ENCODE results near the gene MAST2.
"Not testable (repeated sequence)": the region's sequence is repeated elsewhere in the genome, so short reads cannot be mapped to it uniquely, and the experiment has no call there.

The MAST2 gene

GRCh38 chr1:45924736-45925135 is 121.3 kb downstream of the MAST2 start:
- Histone ChIP-seq H3K79me2 (ENCODE audit: control insufficient read depth, insufficient read depth, low read length, poor library complexity) (no peaks in the 10 kb centered on the region), H3K9ac (ENCODE audit: low read length) (no peak overlapping the region), H3K23ac (ENCODE audit: low read length) (no peak overlapping the region), H2BK5ac (ENCODE audit: low read depth, low read length, poor library complexity) (no peak overlapping the region), H3K4me2 (ENCODE audit: low read length) (no peak overlapping the region), H4K12ac (ENCODE audit: low read depth, low read length) (no peak overlapping the region), H2BK120ac (ENCODE audit: insufficient read depth, low read length, poor library complexity) (no peak overlapping the region), H4K91ac (ENCODE audit: low read depth, low read length) (no peak overlapping the region), H2AFZ (ENCODE audit: insufficient read depth, low read length, poor library complexity) (no peak overlapping the region), H3K27me3 (ENCODE audit: insufficient read depth, low read length) (no peaks in the 10 kb centered on the region), H2BK12ac (ENCODE audit: low read length) (no peak overlapping the region), H3K4me1 (ENCODE audit: control insufficient read depth in 1 of 2, insufficient read depth in 2 of 2, low read length in 2 of 2) (peaks cover 0 to 12% of the 10 kb centered on the region in 2 experiments), H3K27ac (ENCODE audit: low read depth, low read length) (no peak overlapping the region), H2AK5ac (ENCODE audit: low read length) (no peak overlapping the region), H4K8ac (ENCODE audit: low read depth, low read length) (no peak overlapping the region), H3K4ac (ENCODE audit: low read depth, low read length) (no peak overlapping the region), H3K9me3 (ENCODE audit: insufficient read depth, low read depth, low read length) (no peaks in the 10 kb centered on the region), H3K18ac (ENCODE audit: low read length) (no peak overlapping the region), H3K4me3 (ENCODE audit: low read depth, low read length) (no peak overlapping the region), H3K79me1 (ENCODE audit: low read length) (no peaks in the 10 kb centered on the region), H3K14ac (ENCODE audit: low read length) (no peak overlapping the region), H3K36me3 (ENCODE audit: control insufficient read depth in 1 of 2, insufficient read depth in 2 of 2, low read length in 2 of 2) (no peaks in the 10 kb centered on the region)
- peak; percentile 72 to 94 for DNase-seq
- no CpG with 5 or more reads among the region's 1 CpG for WGBS (ENCODE audit: extremely low coverage, insufficient coverage, insufficient read length)

DNA sequence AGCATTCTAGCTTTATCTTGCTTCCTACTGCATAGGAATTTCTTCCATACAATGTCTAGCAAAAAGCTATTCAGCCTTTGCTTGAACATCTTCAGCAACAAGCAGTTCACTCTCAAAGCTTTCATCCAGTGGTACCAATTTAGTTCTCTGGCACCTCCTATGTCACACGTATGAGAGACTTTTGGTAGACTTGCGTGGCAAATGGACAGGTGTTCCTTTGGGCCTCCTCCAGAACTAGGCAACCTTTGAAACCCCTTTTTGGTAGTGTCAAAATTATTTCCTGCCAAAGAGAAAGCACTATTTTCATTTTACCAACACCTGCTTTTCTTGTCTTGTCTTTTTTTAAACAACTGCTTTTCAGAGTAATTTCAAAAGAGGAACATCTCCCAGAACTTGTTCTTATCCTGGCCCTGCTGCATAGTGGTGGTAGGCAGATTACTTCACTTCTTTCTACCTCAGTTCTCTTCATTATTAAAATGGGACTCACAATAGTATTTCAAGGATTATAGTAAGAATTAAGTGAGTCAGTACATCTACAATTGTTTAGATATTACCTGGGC is 122.4 kb downstream of the MAST2 start:
- Histone ChIP-seq H3K36me3 (ENCODE audit: control insufficient read depth in 1 of 2, insufficient read depth in 2 of 2, low read length in 2 of 2) (no peaks in the 10 kb centered on the region), H4K12ac (ENCODE audit: low read depth, low read length) (no peak overlapping the region), H4K91ac (ENCODE audit: low read depth, low read length) (no peak overlapping the region), H3K79me2 (ENCODE audit: control insufficient read depth, insufficient read depth, low read length, poor library complexity) (no peaks in the 10 kb centered on the region), H3K27ac (ENCODE audit: low read depth, low read length) (no peak overlapping the region), H2AFZ (ENCODE audit: insufficient read depth, low read length, poor library complexity) (no peak overlapping the region), H3K9ac (ENCODE audit: low read length) (no peak overlapping the region), H3K9me3 (ENCODE audit: insufficient read depth, low read depth, low read length) (no peaks in the 10 kb centered on the region), H2BK120ac (ENCODE audit: insufficient read depth, low read length, poor library complexity) (no peak overlapping the region), H3K18ac (ENCODE audit: low read length) (no peak overlapping the region), H3K4me1 (ENCODE audit: control insufficient read depth in 1 of 2, insufficient read depth in 2 of 2, low read length in 2 of 2) (peaks cover 0 to 12% of the 10 kb centered on the region in 2 experiments), H3K27me3 (ENCODE audit: insufficient read depth, low read length) (no peaks in the 10 kb centered on the region), H4K8ac (ENCODE audit: low read depth, low read length) (no peak overlapping the region), H3K23ac (ENCODE audit: low read length) (no peak overlapping the region), H2AK5ac (ENCODE audit: low read length) (no peak overlapping the region), H3K4me3 (ENCODE audit: low read depth, low read length) (no peak overlapping the region), H3K14ac (ENCODE audit: low read length) (no peak overlapping the region), H3K4ac (ENCODE audit: low read depth, low read length) (no peak overlapping the region), H3K79me1 (ENCODE audit: low read length) (no peaks in the 10 kb centered on the region), H2BK12ac (ENCODE audit: low read length) (no peak overlapping the region), H3K4me2 (ENCODE audit: low read length) (no peak overlapping the region), H2BK5ac (ENCODE audit: low read depth, low read length, poor library complexity) (no peak overlapping the region)
- WGBS (ENCODE audit: extremely low coverage, insufficient coverage, insufficient read length) = no CpG with 5 or more reads among the region's 2 CpGs
- no peak for DNase-seq

GRCh38 chr1:45926330-45926729 is 122.9 kb downstream of the MAST2 start:
- Histone ChIP-seq H3K14ac (ENCODE audit: low read length) (no peak overlapping the region), H3K27ac (ENCODE audit: low read depth, low read length) (no peak overlapping the region), H2BK12ac (ENCODE audit: low read length) (no peak overlapping the region), H3K79me1 (ENCODE audit: low read length) (no peaks in the 10 kb centered on the region), H2BK5ac (ENCODE audit: low read depth, low read length, poor library complexity) (no peak overlapping the region), H4K12ac (ENCODE audit: low read depth, low read length) (no peak overlapping the region), H3K4me2 (ENCODE audit: low read length) (no peak overlapping the region), H3K79me2 (ENCODE audit: control insufficient read depth, insufficient read depth, low read length, poor library complexity) (no peaks in the 10 kb centered on the region), H3K9me3 (ENCODE audit: insufficient read depth, low read depth, low read length) (no peaks in the 10 kb centered on the region), H3K9ac (ENCODE audit: low read length) (no peak overlapping the region), H4K91ac (ENCODE audit: low read depth, low read length) (no peak overlapping the region), H2AK5ac (ENCODE audit: low read length) (no peak overlapping the region), H3K18ac (ENCODE audit: low read length) (no peak overlapping the region), H3K36me3 (ENCODE audit: control insufficient read depth in 1 of 2, insufficient read depth in 2 of 2, low read length in 2 of 2) (no peaks in the 10 kb centered on the region), H3K27me3 (ENCODE audit: insufficient read depth, low read length) (no peaks in the 10 kb centered on the region), H3K4me3 (ENCODE audit: low read depth, low read length) (no peak overlapping the region), H4K8ac (ENCODE audit: low read depth, low read length) (no peak overlapping the region), H2BK120ac (ENCODE audit: insufficient read depth, low read length, poor library complexity) (no peak overlapping the region), H3K4ac (ENCODE audit: low read depth, low read length) (no peak overlapping the region), H3K4me1 (ENCODE audit: control insufficient read depth in 1 of 2, insufficient read depth in 2 of 2, low read length in 2 of 2) (peaks cover 0 to 12% of the 10 kb centered on the region in 2 experiments), H3K23ac (ENCODE audit: low read length) (no peak overlapping the region), H2AFZ (ENCODE audit: insufficient read depth, low read length, poor library complexity) (no peak overlapping the region)
- no peak for DNase-seq
- WGBS (ENCODE audit: extremely low coverage, insufficient coverage, insufficient read length) = no CpG with 5 or more reads among the region's 2 CpGs

- H3K9ac ChIP-seq (ENCODE audit: low read length); H3K14ac ChIP-seq (ENCODE audit: low read length); H4K8ac ChIP-seq (ENCODE audit: low read depth, low read length); H3K79me1 ChIP-seq (ENCODE audit: low read length); H2BK5ac ChIP-seq (ENCODE audit: low read depth, low read length, poor library complexity); H3K27ac ChIP-seq (ENCODE audit: low read depth, low read length); H2BK120ac ChIP-seq (ENCODE audit: insufficient read depth, low read length, poor library complexity); H3K18ac ChIP-seq (ENCODE audit: low read length); H3K27me3 ChIP-seq (ENCODE audit: insufficient read depth, low read length); H4K12ac ChIP-seq (ENCODE audit: low read depth, low read length); H2BK12ac ChIP-seq (ENCODE audit: low read length); H3K4ac ChIP-seq (ENCODE audit: low read depth, low read length); H2AK5ac ChIP-seq (ENCODE audit: low read length); H4K91ac ChIP-seq (ENCODE audit: low read depth, low read length); H3K36me3 ChIP-seq (ENCODE audit: control insufficient read depth in 1 of 2, insufficient read depth in 2 of 2, low read length in 2 of 2); H3K79me2 ChIP-seq (ENCODE audit: control insufficient read depth, insufficient read depth, low read length, poor library complexity); H3K23ac ChIP-seq (ENCODE audit: low read length); H3K9me3 ChIP-seq (ENCODE audit: insufficient read depth, low read depth, low read length); H2AFZ ChIP-seq (ENCODE audit: insufficient read depth, low read length, poor library complexity); H3K4me3 ChIP-seq (ENCODE audit: low read depth, low read length): not testable (repeated sequence)
- Histone ChIP-seq H3K4me2 (ENCODE audit: low read length) (peak overlapping the region; percentile 48), H3K4me1 (ENCODE audit: control insufficient read depth in 1 of 2, insufficient read depth in 2 of 2, low read length in 2 of 2) (peaks cover 0 to 12% of the 10 kb centered on the region in 2 experiments)
- WGBS (ENCODE audit: extremely low coverage, insufficient coverage, insufficient read length) = no CpG with 5 or more reads among the region's 14 CpGs
- peak in 1 of 2 donors; percentile 24 for DNase-seq
These were observed 124.0 kb downstream of the MAST2 start for GRCh38 chr1:45927231-45927915.
